Gastrocnemius medialis (tissue), 4 donors: Measurements from ENCODE around the gene FGG.

ENCODE experiments used
- CTCF ChIP-seq, 5 experiments: fragments of 450-650 bp in 3 of 5; fragments of 200-600 bp in 2 of 5; sonication (generic) in 2 of 5; IDR thresholded peaks in 4 of 5; conservative IDR thresholded peaks in 1 of 5; 1 replicate in 4 of 5; 2 replicates in 1 of 5; pipeline ENCODE4 v1.5.1; 2016 to 2019; ENCODE audit warnings: antibody characterized with exemption in 5 of 5, mild to moderate bottlenecking in 3 of 5, moderate library complexity in 3 of 5
- POLR2A ChIP-seq, 2 donors: fragments of 450-650 bp; IDR thresholded peaks; one replicate each; pipeline ENCODE4 v1.6.1; 2017; ENCODE audit warnings: antibody characterized with exemption in 2 of 2, mild to moderate bottlenecking in 2 of 2, moderate library complexity in 2 of 2

GRCh38 chr4:154569584-154569983 lies 42.9 kb downstream of the FGG start:
- TF ChIP-seq CTCF (IDR thresholded peaks at IDR 0.05 in 4 of 5, conservative IDR thresholded peaks at IDR 0.05 in 1 of 5) (no peak), POLR2A (IDR thresholded peaks at IDR 0.05) (no peak)
